Stomach (tissue), 9 donors: ENCODE data around the gene CA14. TPM values are rescaled to one million over a fixed set of nuclear protein-coding genes. Genes with fewer than 3 reads are reported as not detected.
A peak's percentile ranks its signal among the peaks of the same experiment; 100 is the strongest.
"Not testable (repeated sequence)": the region's sequence is repeated elsewhere in the genome, so short reads cannot be mapped to it uniquely, and the experiment has no call there.

Experiments used
- DNase-seq, 2 donors: peaks; one replicate each; pipeline versions ENCODE4 v3.0.0 to v3.0.0-alpha.2; 2013 to 2019
- H3K27ac ChIP-seq, 5 donors: fragments of 200-600 bp in 4 of 5; sonication (generic) in 4 of 5; one replicate each; pipeline ENCODE4 v1.5.1; 2013 to 2019; ENCODE audit warnings: mild to moderate bottlenecking in 1 of 5, moderate library complexity in 1 of 5
- H3K27me3 ChIP-seq, 3 donors: fragments of 200-600 bp; sonication (generic); one replicate each; pipeline ENCODE4 v1.5.1; 2017 to 2019; ENCODE audit warnings: mixed run types in 1 of 3
- H3K36me3 ChIP-seq, 4 donors: fragments of 200-600 bp; sonication (generic); 1 replicate in 3 of 4; 2 replicates in 1 of 4; pipeline ENCODE4 v1.5.1; 2016 to 2019
- H3K4me1 ChIP-seq, 4 donors: fragments of 200-600 bp; sonication (generic); one replicate each; pipeline ENCODE4 v1.5.1; 2016 to 2019
- H3K4me3 ChIP-seq, 4 donors: fragments of 200-600 bp; sonication (generic) in 3 of 4; one replicate each; pipeline ENCODE4 v1.5.1; 2016 to 2019; ENCODE audit warnings: mild to moderate bottlenecking in 1 of 4
- H3K9me3 ChIP-seq, 4 donors: fragments of 200-600 bp; sonication (generic); one replicate each; pipeline ENCODE4 v1.5.1; 2016 to 2019
- EP300 ChIP-seq: sonication (generic); formaldehyde crosslinking; IDR thresholded peaks from one replicate; pipeline ENCODE4 v1.6.1; 2017; ENCODE audit warnings: antibody characterized with exemption
- POLR2A ChIP-seq, 4 donors: fragments of 450-650 bp; IDR thresholded peaks; one replicate each; pipeline ENCODE4 v1.6.1; 2016; ENCODE audit warnings: antibody characterized with exemption in 4 of 4, control low read depth in 2 of 4, mild to moderate bottlenecking in 1 of 4, moderate library complexity in 1 of 4
- POLR2AphosphoS5 ChIP-seq, 3 donors: sonication (generic); formaldehyde crosslinking; IDR thresholded peaks; one replicate each; pipeline ENCODE4 v1.6.1; 2016; ENCODE audit warnings: antibody characterized with exemption in 3 of 3
- WGBS, 5 donors: extraction: QIAGEN DNeasy Blood & Tissue Kit in 3 of 5; methylation state at CpG; one replicate each; pipeline versions ENCODE4 v1.1.5 to v1.1.7; 2013 to 2018; 5-methylcytosine and 5-hydroxymethylcytosine counted together
- intact Hi-C: fragments of 100-400 bp; cut with DNase I; formaldehyde crosslinking; loops from one replicate; pipeline ENCODE4 v1.15.1; 2023; ENCODE audit warnings: low total_unique reads
- polyA plus RNA-seq, 3 donors: library from polyadenylated mRNA; stranded (reverse); fragments of 200-250 nt; gene quantifications; one replicate each; pipeline ENCODE4 v1.2.3, GENCODE V29; 2013
- small RNA-seq, 4 donors: library from RNA; depleted of rRNA; stranded (forward); fragments of <200 nt; gene quantifications; one replicate each; pipeline ENCODE3, GENCODE V24; 2016
- total RNA-seq, 5 donors: library from RNA; depleted of rRNA; stranded (reverse); fragments of >200 nt; gene quantifications; one replicate each; pipeline versions ENCODE4 v1.1.0 to v1.2.3, GENCODE V29; 2014 to 2016
- TF ChIP-seq, protein P1 (sequence below), 7 experiments: fragments of 450-650 bp in 4 of 7; fragments of 200-600 bp in 3 of 7; sonication (generic) in 3 of 7; IDR thresholded peaks; one replicate each; pipeline ENCODE4 v1.5.1; 2016 to 2019; ENCODE audit warnings: antibody characterized with exemption in 7 of 7, control low read depth in 2 of 7, mild to moderate bottlenecking in 1 of 7
- donor health status: healthy with polysubstance abuse.
- donor health status: Bipolar disorder and iron deficiency.
- donor health status: healthy.

The CA14 gene
- total and polyA plus RNA-seq, 8 donors, result 0.68 to 1.4 (median 1.1) TPM; not detected in 4

GRCh38 chr1:150302902-150303301 lies 45.3 kb downstream of the CA14 start:
- Histone ChIP-seq H3K4me3 (no peak overlapping the region), H3K27ac (peak overlapping the region in 1 of 5 donors; percentile 5), H3K4me1 (peaks cover 0 to 11% (median 0%) of the 10 kb centered on the region in 4 donors), H3K36me3 (peaks cover 17 to 99% (median 93%) of the 10 kb centered on the region in 4 donors), H3K27me3 (no peaks in the 10 kb centered on the region), H3K9me3 (no peaks in the 10 kb centered on the region)
- no peak for DNase-seq
- no peak for TF ChIP-seq EP300
- TF ChIP-seq, protein P1, sequence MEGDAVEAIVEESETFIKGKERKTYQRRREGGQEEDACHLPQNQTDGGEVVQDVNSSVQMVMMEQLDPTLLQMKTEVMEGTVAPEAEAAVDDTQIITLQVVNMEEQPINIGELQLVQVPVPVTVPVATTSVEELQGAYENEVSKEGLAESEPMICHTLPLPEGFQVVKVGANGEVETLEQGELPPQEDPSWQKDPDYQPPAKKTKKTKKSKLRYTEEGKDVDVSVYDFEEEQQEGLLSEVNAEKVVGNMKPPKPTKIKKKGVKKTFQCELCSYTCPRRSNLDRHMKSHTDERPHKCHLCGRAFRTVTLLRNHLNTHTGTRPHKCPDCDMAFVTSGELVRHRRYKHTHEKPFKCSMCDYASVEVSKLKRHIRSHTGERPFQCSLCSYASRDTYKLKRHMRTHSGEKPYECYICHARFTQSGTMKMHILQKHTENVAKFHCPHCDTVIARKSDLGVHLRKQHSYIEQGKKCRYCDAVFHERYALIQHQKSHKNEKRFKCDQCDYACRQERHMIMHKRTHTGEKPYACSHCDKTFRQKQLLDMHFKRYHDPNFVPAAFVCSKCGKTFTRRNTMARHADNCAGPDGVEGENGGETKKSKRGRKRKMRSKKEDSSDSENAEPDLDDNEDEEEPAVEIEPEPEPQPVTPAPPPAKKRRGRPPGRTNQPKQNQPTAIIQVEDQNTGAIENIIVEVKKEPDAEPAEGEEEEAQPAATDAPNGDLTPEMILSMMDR (IDR thresholded peaks at IDR 0.05), result no peak
- no peak for TF ChIP-seq POLR2AphosphoS5 (IDR thresholded peaks at IDR 0.05)
- no peak for TF ChIP-seq POLR2A (IDR thresholded peaks at IDR 0.05)
- intact Hi-C loops, result no loop called here
- 79 to 88% (median 87%) methylated on average over 2 of the region's 2 CpGs for WGBS, 5 donors

DNA sequence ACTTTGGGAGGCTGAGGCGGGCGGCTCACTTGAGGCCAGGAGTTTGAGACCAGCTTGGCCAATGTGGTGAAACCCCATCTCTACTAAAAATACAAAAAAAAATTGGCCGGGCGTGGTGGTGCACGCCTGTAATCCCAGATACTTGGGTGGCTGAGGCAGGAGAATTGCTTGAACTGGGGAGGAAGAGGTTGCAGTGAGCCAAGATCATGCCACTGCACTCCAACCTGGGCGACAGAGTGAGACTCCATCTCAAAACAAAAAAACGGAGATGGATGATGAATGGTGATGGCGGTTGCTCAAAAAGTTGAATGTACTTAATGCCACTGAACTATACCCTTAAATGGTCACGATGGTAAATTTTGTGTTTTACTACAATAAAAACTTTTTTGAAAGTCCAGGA lies 51.0 kb downstream of the CA14 start:
- H3K27ac ChIP-seq, H3K4me3 ChIP-seq, H3K9me3 ChIP-seq, intact Hi-C loops, DNase-seq, H3K27me3 ChIP-seq, H3K4me1 ChIP-seq: not testable (repeated sequence)
- peaks cover 0 to 64% (median 48%) of the 10 kb centered on the region in 4 donors for H3K36me3 ChIP-seq
- 89 to 99% (median 94%) methylated on average over 9 of the region's 9 CpGs for WGBS, 5 donors

- H3K27me3 ChIP-seq, result no peaks in the 10 kb centered on the region
- WGBS, 5 donors, result 73 to 94% (median 78%) methylated on average over 10 of the region's 10 CpGs
- H3K27ac ChIP-seq, result no peak overlapping the region
- peaks cover 0 to 52% (median 39%) of the 10 kb centered on the region in 4 donors for H3K36me3 ChIP-seq
- no peak for TF ChIP-seq EP300
- no peak for DNase-seq
- intact Hi-C loops, result no loop called here
- H3K4me3 ChIP-seq, result no peak overlapping the region
- H3K9me3 ChIP-seq, result no peaks in the 10 kb centered on the region
- H3K4me1 ChIP-seq, result no peaks in the 10 kb centered on the region
Observed at GRCh38 chr1:150309758-150310508, 52.4 kb downstream of the CA14 start.

- H3K27me3 ChIP-seq, result no peaks in the 10 kb centered on the region
- WGBS, 5 donors, result 78 to 91% (median 83%) methylated on average over 2 of the region's 2 CpGs
- peaks cover 0 to 34% (median 21%) of the 10 kb centered on the region in 4 donors for H3K36me3 ChIP-seq
- no peak for TF ChIP-seq EP300
- TF ChIP-seq, protein P1 (IDR thresholded peaks at IDR 0.05), result no peak
- TF ChIP-seq POLR2A (IDR thresholded peaks at IDR 0.05), result no peak
- no peak for TF ChIP-seq POLR2AphosphoS5 (IDR thresholded peaks at IDR 0.05)
- no peak overlapping the region for H3K27ac ChIP-seq
- H3K4me1 ChIP-seq, result no peaks in the 10 kb centered on the region
- intact Hi-C loops, result no loop called here
- H3K9me3 ChIP-seq, result no peaks in the 10 kb centered on the region
- DNase-seq, result no peak
- no peak overlapping the region for H3K4me3 ChIP-seq
Observed at GRCh38 chr1:150311762-150312161, 54.2 kb downstream of the CA14 start.

Small RNA genes lying within 50 kb of the gene (small RNA-seq; reads per million reads assigned to genes)
- gene RN7SL480P, result 0 reads per million in 4 donors
- 0 to 0.34 (median 0.04) reads per million in 4 donors for gene RNU2-17P

Other genes starting within 250 kb of the CA14 start
- gene OTUD7B, start 247.0 kb upstream of the CA14 start, total RNA-seq, result 10 to 100 TPM in 4 of 5 donors, 1 to 10 TPM in 1; 9.0 to 38.8 (median 25.9) TPM
- 1 to 10 TPM; 2.2 to 6.0 (median 5.0) TPM for gene OTUD7B, start 247.0 kb upstream of the CA14 start, polyA plus RNA-seq
- 10 to 100 TPM; 13.3 to 69.9 (median 41.9) TPM for gene VPS45, start 190.0 kb upstream of the CA14 start, total RNA-seq
- 10 to 100 TPM; 15.3 to 21.7 (median 15.9) TPM for gene VPS45, start 190.0 kb upstream of the CA14 start, polyA plus RNA-seq
- gene PLEKHO1, start 107.9 kb upstream of the CA14 start, total RNA-seq, result 100 to 1,000 TPM in 3 of 5 donors, 10 to 100 TPM in 2; 34.6 to 254 (median 100) TPM
- gene PLEKHO1, start 107.9 kb upstream of the CA14 start, polyA plus RNA-seq, result 10 to 100 TPM; 38.6 to 79.3 (median 40.9) TPM
- 10 to 100 TPM in 4 of 5 donors, 1 to 10 TPM in 1; 7.0 to 33.2 (median 15.2) TPM for gene ANP32E, start 21.7 kb upstream of the CA14 start, total RNA-seq
- gene ANP32E, start 21.7 kb upstream of the CA14 start, polyA plus RNA-seq, result 10 to 100 TPM; 15.4 to 19.9 (median 19.5) TPM
- 100 to 1,000 TPM in 1 of 5 donors, 10 to 100 TPM in 4; 25.8 to 120 (median 49.1) TPM for gene APH1A, start 11.2 kb downstream of the CA14 start, total RNA-seq
- gene APH1A, start 11.2 kb downstream of the CA14 start, polyA plus RNA-seq, result 10 to 100 TPM; 87.8 to 95.1 (median 89.5) TPM
- 10 to 100 TPM in 1 of 5 donors, under 1 TPM in 1, not detected in 3; 0.43 to 40.8 TPM for gene C1orf54, start 15.0 kb downstream of the CA14 start, total RNA-seq
- 10 to 100 TPM in 1 of 3 donors, 1 to 10 TPM in 2; 7.5 to 17.7 (median 8.7) TPM for gene C1orf54, start 15.0 kb downstream of the CA14 start, polyA plus RNA-seq
- 10 to 100 TPM in 1 of 5 donors, 1 to 10 TPM in 3, not detected in 1; 2.7 to 31.5 (median 2.9) TPM for gene CIART, start 24.8 kb downstream of the CA14 start, total RNA-seq
- gene CIART, start 24.8 kb downstream of the CA14 start, polyA plus RNA-seq, result 10 to 100 TPM in 1 of 3 donors, 1 to 10 TPM in 2; 4.0 to 12.8 (median 6.3) TPM
- 10 to 100 TPM in 4 of 5 donors, 1 to 10 TPM in 1; 2.0 to 95.1 (median 48.3) TPM for gene MRPS21, start 36.1 kb downstream of the CA14 start, total RNA-seq
- 100 to 1,000 TPM; 105 to 130 (median 115) TPM for gene MRPS21, start 36.1 kb downstream of the CA14 start, polyA plus RNA-seq
- 10 to 100 TPM; 40.3 to 99.1 (median 75.3) TPM for gene PRPF3, start 63.8 kb downstream of the CA14 start, total RNA-seq
- 10 to 100 TPM; 14.5 to 35.3 (median 25.7) TPM for gene PRPF3, start 63.8 kb downstream of the CA14 start, polyA plus RNA-seq
- gene RPRD2, start 106.4 kb downstream of the CA14 start, total RNA-seq, result 10 to 100 TPM in 4 of 5 donors, 1 to 10 TPM in 1; 8.1 to 41.4 (median 20.9) TPM
- gene RPRD2, start 106.4 kb downstream of the CA14 start, polyA plus RNA-seq, result 1 to 10 TPM; 4.5 to 5.2 (median 4.6) TPM
- 10 to 100 TPM in 2 of 5 donors, 1 to 10 TPM in 3; 3.5 to 46.2 (median 5.8) TPM for gene TARS2, start 229.6 kb downstream of the CA14 start, total RNA-seq
- 10 to 100 TPM in 2 of 3 donors, 1 to 10 TPM in 1; 9.6 to 14.8 (median 12.4) TPM for gene TARS2, start 229.6 kb downstream of the CA14 start, polyA plus RNA-seq